Gastroesophageal sphincter (tissue), 4 donors: ENCODE results near the gene PIKFYVE. TPM values are rescaled to one million over a fixed set of nuclear protein-coding genes. Genes with fewer than 3 reads are reported as not detected.
"Not testable (repeated sequence)": the region's sequence is repeated elsewhere in the genome, so short reads cannot be mapped to it uniquely, and the experiment has no call there.

ENCODE experiments used
- ATAC-seq: fragments of 150-250 bp; one replicate; pipeline ENCODE4 v1.9.1; 2016; ENCODE audit warnings: mild to moderate bottlenecking, moderate library complexity
- H3K27ac ChIP-seq, 4 donors: fragments of 200-600 bp; sonication (generic) in 3 of 4; 1 replicate in 3 of 4; 2 replicates in 1 of 4; pipeline ENCODE4 v1.5.1; 2016 to 2019
- H3K27me3 ChIP-seq: fragments of 200-600 bp; sonication (generic); one replicate; pipeline ENCODE4 v1.5.1; 2019
- H3K36me3 ChIP-seq, 2 donors: fragments of 200-600 bp; sonication (generic); one replicate each; pipeline ENCODE4 v1.5.1; 2019; ENCODE audit warnings: control low read depth in 1 of 2
- H3K4me1 ChIP-seq, 3 donors: fragments of 200-600 bp; sonication (generic); 1 replicate in 2 of 3; 2 replicates in 1 of 3; pipeline ENCODE4 v1.5.1; 2016 to 2019; ENCODE audit warnings: control low read depth in 2 of 3
- H3K4me3 ChIP-seq, 2 donors: fragments of 200-600 bp; sonication (generic); one replicate each; pipeline ENCODE4 v1.5.1; 2019; ENCODE audit warnings: mild to moderate bottlenecking in 1 of 2, moderate library complexity in 1 of 2
- H3K9me3 ChIP-seq, 3 donors: fragments of 200-600 bp; sonication (generic); one replicate each; pipeline ENCODE4 v1.5.1; 2017 to 2019; ENCODE audit warnings: control low read depth in 2 of 3
- CTCF ChIP-seq, 4 experiments: fragments of 200-600 bp in 2 of 4; fragments of 450-650 bp in 2 of 4; sonication (generic) in 1 of 4; IDR thresholded peaks; one replicate each; pipeline ENCODE4 v1.5.1; 2017 to 2019; ENCODE audit warnings: antibody characterized with exemption in 4 of 4, mild to moderate bottlenecking in 2 of 4, moderate library complexity in 2 of 4
- EP300 ChIP-seq: sonication (generic); formaldehyde crosslinking; IDR thresholded peaks from one replicate; pipeline ENCODE4 v1.6.1; 2017; ENCODE audit warnings: antibody characterized with exemption, mild to moderate bottlenecking
- POLR2A ChIP-seq, 2 donors: fragments of 450-650 bp; IDR thresholded peaks; one replicate each; pipeline ENCODE4 v1.6.1; 2017; ENCODE audit warnings: antibody characterized with exemption in 2 of 2, mild to moderate bottlenecking in 2 of 2, moderate library complexity in 1 of 2
- POLR2AphosphoS5 ChIP-seq: sonication (generic); formaldehyde crosslinking; IDR thresholded peaks from one replicate; pipeline ENCODE4 v1.6.1; 2017; ENCODE audit warnings: antibody characterized with exemption
- WGBS, 2 donors: methylation state at CpG; one replicate each; pipeline ENCODE4 v1.1.5; 2018; ENCODE audit warnings: low coverage in 1 of 2; 5-methylcytosine and 5-hydroxymethylcytosine counted together
- total RNA-seq, 4 donors: library from RNA; depleted of rRNA; stranded (reverse); fragments of >200 nt; gene quantifications; one replicate each; pipeline ENCODE4 v1.1.0, GENCODE V29; 2016

Gene PIKFYVE
- total RNA-seq, 4 donors from 2014 or later, result 24.5 to 32.6 (median 27.2) TPM

GRCh38 chr2:208354964-208355381, 88.9 kb downstream of the PIKFYVE start:
- peak; percentile 34 for ATAC-seq
- Histone ChIP-seq H3K4me3 (no peak overlapping the region), H3K4me1 (peaks cover 0 to 27% (median 5%) of the 10 kb centered on the region in 3 donors), H3K27me3 (no peaks in the 10 kb centered on the region), H3K36me3 (peaks cover 3 to 55% of the 10 kb centered on the region in 2 donors), H3K27ac (no peak overlapping the region), H3K9me3 (no peaks in the 10 kb centered on the region)
- WGBS, 2 donors, result 90 to 95% methylated on average over 3 of the region's 3 CpGs
- no peak for TF ChIP-seq POLR2AphosphoS5
- TF ChIP-seq CTCF (IDR thresholded peaks at IDR 0.05), result no peak
- TF ChIP-seq EP300, result no peak
- no peak for TF ChIP-seq POLR2A (IDR thresholded peaks at IDR 0.05)

GRCh38 chr2:208356420-208356819, 90.4 kb downstream of the PIKFYVE start:
- 14 to 55% methylated on average over 1 to 2 of the region's 3 CpGs for WGBS, 2 donors
- not testable (repeated sequence) for H3K9me3 ChIP-seq, H3K27me3 ChIP-seq, H3K4me3 ChIP-seq, ATAC-seq
- Histone ChIP-seq H3K4me1 (peaks cover 0 to 27% (median 5%) of the 10 kb centered on the region in 3 donors), H3K27ac (peak overlapping the region in 3 of 4 donors; percentile 10 to 61 (median 25)), H3K36me3 (peaks cover 3 to 48% of the 10 kb centered on the region in 2 donors)

- peak overlapping the region in 3 of 4 donors; percentile 10 to 61 (median 25) for H3K27ac ChIP-seq
- H3K27me3 ChIP-seq, result no peaks in the 10 kb centered on the region
- peaks cover 3 to 42% of the 10 kb centered on the region in 2 donors for H3K36me3 ChIP-seq
- H3K9me3 ChIP-seq, result no peaks in the 10 kb centered on the region
- H3K4me3 ChIP-seq, result no peak overlapping the region
- ATAC-seq, result no peak
- H3K4me1 ChIP-seq, result peaks cover 0 to 27% (median 5%) of the 10 kb centered on the region in 3 donors
- WGBS, 2 donors, result 13 to 17% methylated on average over 1 of the region's 1 CpG
- TF ChIP-seq POLR2AphosphoS5 (no peak), POLR2A (IDR thresholded peaks at IDR 0.05) (no peak), EP300 (no peak), CTCF (IDR thresholded peaks at IDR 0.05) (no peak)
Observed at GRCh38 chr2:208356846-208357574, 91.0 kb downstream of the PIKFYVE start.

- TF ChIP-seq POLR2AphosphoS5, result no peak
- TF ChIP-seq EP300, result no peak
- TF ChIP-seq POLR2A (IDR thresholded peaks at IDR 0.05), result no peak
- TF ChIP-seq CTCF (IDR thresholded peaks at IDR 0.05), result no peak
- WGBS, 2 donors, result 71 to 72% methylated on average over 7 to 8 of the region's 10 CpGs
- Histone ChIP-seq H3K4me1 (peaks cover 0 to 27% (median 5%) of the 10 kb centered on the region in 3 donors), H3K36me3 (peaks cover 0 to 22% of the 10 kb centered on the region in 2 donors), H3K9me3 (peaks cover 0 to under 1% (median 0%) of the 10 kb centered on the region in 3 donors), H3K27ac (no peak overlapping the region), H3K27me3 (no peaks in the 10 kb centered on the region), H3K4me3 (no peak overlapping the region)
- no peak for ATAC-seq
Observed at GRCh38 chr2:208358758-208359631, 92.9 kb downstream of the PIKFYVE start.

GRCh38 chr2:208359632-208359986, 93.6 kb downstream of the PIKFYVE start:
- no peaks in the 10 kb centered on the region for H3K27me3 ChIP-seq
- no peak for ATAC-seq
- H3K36me3 ChIP-seq, result peaks cover 0 to 16% of the 10 kb centered on the region in 2 donors
- H3K9me3 ChIP-seq, result peaks cover 0 to 7% (median 0%) of the 10 kb centered on the region in 3 donors
- no peak overlapping the region for H3K4me3 ChIP-seq
- H3K27ac ChIP-seq, result no peak overlapping the region
- WGBS, 2 donors, result no CpG with 5 or more reads among the region's 17 CpGs
- no peak for TF ChIP-seq EP300
- TF ChIP-seq CTCF (IDR thresholded peaks at IDR 0.05), result no peak
- no peak for TF ChIP-seq POLR2A (IDR thresholded peaks at IDR 0.05)
- TF ChIP-seq POLR2AphosphoS5, result no peak
- H3K4me1 ChIP-seq, result peaks cover 0 to 27% (median 5%) of the 10 kb centered on the region in 3 donors
